Measurements from ENCODE around the gene FARSA.
"Not testable (repeated sequence)": the region's sequence is repeated elsewhere in the genome, so short reads cannot be mapped to it uniquely, and the experiment has no call there.

DNA sequence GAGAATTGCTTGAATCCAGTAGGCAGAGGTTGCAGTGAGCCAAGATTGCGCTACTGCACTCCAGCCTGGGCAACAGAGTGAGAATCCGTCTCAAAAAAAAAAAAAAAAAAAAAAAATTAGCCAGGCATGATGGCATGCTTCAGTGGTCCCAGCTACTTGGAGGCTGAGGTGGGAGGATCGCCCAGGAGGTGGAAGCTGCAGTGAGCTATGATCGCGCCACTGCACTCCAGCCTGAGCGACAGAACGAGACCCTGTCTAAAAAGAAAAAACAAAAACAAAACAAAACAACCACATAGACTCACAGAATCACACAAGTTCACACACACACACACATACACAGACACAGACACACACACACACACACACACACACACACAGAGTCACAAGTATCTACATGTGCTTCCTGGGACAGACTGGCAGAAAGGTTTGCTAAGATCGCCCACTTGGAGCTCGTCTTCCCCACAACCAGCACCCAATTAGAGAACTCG is 43.2 kb downstream of the FARSA start:
- TF ChIP-seq, protein P1, sequence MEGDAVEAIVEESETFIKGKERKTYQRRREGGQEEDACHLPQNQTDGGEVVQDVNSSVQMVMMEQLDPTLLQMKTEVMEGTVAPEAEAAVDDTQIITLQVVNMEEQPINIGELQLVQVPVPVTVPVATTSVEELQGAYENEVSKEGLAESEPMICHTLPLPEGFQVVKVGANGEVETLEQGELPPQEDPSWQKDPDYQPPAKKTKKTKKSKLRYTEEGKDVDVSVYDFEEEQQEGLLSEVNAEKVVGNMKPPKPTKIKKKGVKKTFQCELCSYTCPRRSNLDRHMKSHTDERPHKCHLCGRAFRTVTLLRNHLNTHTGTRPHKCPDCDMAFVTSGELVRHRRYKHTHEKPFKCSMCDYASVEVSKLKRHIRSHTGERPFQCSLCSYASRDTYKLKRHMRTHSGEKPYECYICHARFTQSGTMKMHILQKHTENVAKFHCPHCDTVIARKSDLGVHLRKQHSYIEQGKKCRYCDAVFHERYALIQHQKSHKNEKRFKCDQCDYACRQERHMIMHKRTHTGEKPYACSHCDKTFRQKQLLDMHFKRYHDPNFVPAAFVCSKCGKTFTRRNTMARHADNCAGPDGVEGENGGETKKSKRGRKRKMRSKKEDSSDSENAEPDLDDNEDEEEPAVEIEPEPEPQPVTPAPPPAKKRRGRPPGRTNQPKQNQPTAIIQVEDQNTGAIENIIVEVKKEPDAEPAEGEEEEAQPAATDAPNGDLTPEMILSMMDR (optimal IDR thresholded peaks at IDR 0.05 in 1 of 3, IDR thresholded peaks at IDR 0.05 in 1 of 3, conservative IDR thresholded peaks at IDR 0.05 in 1 of 3; ENCODE audit: extremely low read depth in 1 of 3, insufficient read depth in 2 of 3, low read length in 3 of 3) = not testable (repeated sequence)
- not testable (repeated sequence) for TF ChIP-seq EZH2 (IDR thresholded peaks at IDR 0.05; ENCODE audit: low read length)
